Measurements from ENCODE around the gene MYL3.
"Not testable (repeated sequence)": the region's sequence is repeated elsewhere in the genome, so short reads cannot be mapped to it uniquely, and the experiment has no call there.

MYL3 gene

GRCh38 chr3:46849045-46849631 is 14.1 kb downstream of the MYL3 start:
- DNase-seq, result no peak

DNA sequence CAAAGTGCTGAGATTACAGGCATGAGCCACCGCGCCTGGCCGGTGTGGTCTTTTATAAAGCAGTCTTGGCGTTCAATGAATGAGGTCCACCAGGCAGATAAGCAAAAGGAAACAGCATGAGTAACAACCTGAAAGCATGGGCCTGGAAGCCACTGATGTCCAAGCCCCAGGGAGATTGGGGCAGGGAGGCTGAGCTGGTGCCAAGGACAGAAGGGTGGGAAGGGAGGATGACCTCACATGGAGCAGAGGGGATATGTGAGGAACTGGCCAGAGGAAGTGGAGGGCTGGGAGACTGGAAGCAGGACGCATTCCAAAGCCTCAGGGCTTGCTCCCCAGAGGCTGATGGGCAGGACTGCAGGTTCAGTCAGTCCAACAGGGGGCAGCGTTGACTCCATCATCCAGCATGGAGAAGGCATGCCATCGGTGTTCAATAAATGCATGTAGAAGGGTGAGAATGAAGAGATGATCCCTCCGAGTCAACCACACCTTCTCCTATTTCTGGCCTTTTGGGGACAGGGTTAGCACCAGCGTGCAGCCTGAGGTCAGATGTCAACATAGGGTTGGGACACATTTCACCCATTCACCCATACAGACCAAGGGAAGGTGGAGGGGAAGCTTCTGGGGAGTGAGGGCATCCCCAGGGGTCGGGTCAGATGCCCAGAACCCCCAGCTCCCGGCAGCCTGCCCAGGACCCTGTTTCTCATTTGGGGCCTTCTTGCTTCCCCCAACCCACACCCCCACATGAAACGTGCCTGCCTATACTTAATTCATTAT is 14.8 kb downstream of the MYL3 start:
- DNase-seq, result peak; percentile 40

DNA sequence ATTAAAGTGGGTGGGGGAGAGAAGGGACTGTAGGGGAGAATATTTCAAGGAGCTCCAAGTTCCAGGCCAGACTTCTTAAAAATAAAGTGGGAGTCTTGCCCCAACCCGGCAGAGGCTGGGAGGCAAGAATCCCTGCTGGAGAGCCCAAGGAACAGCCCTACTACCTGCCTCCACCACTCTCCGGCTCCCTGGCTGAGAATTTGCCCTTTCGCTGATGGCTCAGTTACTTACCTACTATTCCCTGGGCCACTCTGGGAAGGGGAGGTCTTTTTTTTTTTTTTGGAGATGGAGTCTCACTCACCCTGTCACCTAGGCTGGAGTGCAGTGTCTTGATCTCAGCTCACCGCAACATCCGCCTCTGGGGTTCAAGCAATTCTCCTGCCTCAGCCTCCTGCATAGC is 15.5 kb downstream of the MYL3 start:
- DNase-seq, result no peak

DNA sequence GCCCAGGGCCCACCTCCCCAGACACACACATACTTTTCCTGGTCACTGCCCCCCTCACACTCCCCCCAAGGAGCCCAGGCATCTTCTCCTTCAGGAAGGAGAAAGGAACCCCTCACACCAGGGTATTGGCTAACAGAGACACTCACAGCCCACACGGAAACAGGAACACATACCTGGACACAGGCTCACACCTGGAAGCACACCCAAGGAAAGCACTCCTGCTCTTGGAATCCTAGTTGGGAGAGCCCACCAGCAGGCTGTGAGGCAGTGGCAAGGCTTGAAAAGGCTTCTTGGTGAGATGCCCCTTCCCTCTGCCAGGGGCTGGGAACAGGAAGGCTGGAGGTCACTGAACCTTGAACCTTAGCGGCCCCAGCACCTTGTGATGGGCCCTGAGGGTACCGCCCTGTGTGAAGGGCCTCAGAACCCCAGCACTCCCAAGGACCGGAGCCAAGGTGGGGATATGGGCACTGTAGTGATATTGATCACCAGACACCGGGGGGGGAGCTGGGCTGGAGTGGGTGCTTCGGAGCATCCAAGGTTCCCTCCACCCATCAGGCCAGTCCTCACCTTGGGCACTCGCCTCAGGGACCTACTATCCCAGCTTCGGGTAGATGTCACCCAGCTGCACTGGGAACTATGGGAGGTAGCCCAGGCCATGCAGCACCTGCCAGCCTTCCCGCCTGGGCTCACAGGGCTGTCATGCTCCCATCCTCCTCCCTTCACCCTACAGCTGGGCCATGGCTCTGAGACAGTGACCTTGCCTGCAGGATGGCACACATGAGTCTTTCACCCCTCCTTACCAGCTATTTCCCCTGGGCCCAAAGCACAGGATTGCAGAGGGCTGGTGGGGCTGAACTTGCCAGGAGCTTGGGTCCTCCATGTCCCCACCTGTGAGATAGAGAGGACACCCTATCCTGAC is 16.4 kb downstream of the MYL3 start:
- DNase-seq, result no peak

DNA sequence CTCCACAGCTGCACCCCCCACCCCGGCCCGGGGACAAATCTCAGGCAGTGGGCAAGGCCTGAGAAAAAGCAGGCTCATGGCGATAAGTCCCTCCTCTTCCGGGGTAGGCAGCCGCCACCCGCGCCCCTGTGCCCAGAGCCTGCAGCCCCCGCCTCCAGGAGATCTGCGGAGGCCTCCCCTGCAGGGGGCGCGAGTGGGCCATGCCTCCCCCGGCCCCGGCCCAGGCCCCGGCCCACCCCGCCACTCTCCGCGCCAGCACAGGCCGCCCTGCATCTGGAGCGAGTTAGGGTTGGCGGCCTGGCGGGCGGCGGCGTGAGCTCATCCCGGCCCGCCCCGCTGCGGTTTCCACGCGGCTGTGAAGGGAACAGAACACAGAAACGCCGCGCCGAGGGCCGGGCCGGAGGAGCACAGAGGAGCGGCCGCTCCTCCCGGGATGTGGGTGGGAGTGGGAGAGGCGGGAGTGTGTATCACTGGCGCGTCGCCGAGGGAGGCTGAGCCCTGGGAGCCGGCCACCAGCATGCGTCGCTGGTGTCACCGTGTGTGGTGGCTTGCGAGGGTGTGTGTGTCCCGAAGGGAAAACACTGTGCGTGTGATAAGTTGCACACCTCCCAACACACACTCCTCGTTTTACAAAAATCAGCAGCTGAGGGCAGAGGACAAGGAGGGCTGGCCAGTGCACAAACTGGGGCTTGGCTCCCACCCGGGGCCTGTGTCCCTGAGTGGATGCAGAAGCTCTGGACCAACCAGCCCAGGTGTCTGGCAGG is 17.2 kb downstream of the MYL3 start:
- peak; percentile 77 for DNase-seq

- no peak for DNase-seq
These were observed 17.8 kb downstream of the MYL3 start for GRCh38 chr3:46845397-46845859.

DNA sequence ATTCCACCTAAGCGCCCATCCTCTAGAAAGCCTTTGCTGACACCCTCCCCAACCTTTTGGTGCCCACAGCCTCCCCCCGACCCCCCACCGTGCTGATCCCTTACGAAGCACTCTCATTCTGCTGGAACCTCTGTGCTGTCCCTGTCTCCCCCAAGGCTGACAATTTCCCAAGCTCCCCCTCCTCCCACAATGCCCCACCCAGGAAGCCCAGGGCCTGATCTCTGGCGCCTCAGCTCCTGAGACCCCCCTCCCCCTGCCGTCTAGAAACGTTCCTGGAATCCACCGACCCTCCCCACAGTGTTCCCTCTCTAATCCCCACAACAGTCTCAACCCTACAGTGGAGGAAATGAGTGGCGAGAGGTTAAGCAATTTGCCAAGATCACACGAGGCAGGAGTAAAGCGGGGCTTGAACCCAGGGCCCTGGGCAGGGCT is 18.3 kb downstream of the MYL3 start:
- DNase-seq, result no peak

GRCh38 chr3:46844397-46844796 is 18.8 kb downstream of the MYL3 start:
- no peak for DNase-seq

- no peak for DNase-seq
These were observed 19.7 kb downstream of the MYL3 start for GRCh38 chr3:46843508-46843907.

- no peak for DNase-seq
These were observed 22.8 kb downstream of the MYL3 start for GRCh38 chr3:46840491-46840890.

GRCh38 chr3:46838301-46838700 is 24.9 kb downstream of the MYL3 start:
- no peak for DNase-seq

- no peak for DNase-seq
These were observed 27.8 kb downstream of the MYL3 start for GRCh38 chr3:46835491-46835890.

GRCh38 chr3:46835054-46835453 is 28.2 kb downstream of the MYL3 start:
- no peak for DNase-seq

GRCh38 chr3:46833346-46834300 is 29.6 kb downstream of the MYL3 start:
- no peak for DNase-seq

DNA sequence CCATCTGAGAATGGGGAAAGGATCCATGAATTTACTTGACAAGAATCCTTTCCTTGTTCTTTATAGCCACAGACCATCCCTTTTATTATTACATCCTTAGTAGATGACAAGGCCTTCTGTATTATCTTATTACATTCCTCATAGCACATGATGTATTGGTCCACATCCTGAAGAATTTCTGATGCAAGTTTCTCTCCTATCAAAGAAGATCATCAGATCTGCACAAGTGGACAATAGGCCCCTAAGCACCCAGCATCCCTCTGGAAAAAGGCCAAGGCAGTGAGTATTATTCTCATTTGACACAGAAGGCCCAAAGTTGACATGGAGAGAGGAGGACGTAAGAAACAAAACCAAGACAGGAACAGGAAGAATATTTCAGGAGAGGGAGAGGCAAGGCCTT is 31.4 kb downstream of the MYL3 start:
- no peak for DNase-seq

DNA sequence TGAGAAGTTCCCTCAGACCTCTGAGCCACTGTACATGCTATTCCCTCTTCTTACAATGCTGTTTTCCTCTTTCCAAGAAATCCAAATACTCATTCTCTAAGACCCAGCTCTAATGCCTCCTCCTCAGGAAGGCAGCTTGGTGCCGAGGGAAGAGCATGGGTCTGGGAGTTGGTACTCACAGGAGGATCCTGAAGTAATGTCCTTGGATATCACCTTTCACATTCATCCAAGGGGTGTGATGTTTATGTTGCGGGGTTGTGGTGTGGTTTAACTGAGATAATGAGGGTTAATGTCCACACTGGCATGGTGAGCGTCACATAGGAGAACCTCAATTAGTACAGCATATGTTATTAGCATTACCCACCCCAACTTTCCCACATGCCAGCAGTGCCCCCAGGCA is 31.9 kb downstream of the MYL3 start:
- DNase-seq, result no peak

DNA sequence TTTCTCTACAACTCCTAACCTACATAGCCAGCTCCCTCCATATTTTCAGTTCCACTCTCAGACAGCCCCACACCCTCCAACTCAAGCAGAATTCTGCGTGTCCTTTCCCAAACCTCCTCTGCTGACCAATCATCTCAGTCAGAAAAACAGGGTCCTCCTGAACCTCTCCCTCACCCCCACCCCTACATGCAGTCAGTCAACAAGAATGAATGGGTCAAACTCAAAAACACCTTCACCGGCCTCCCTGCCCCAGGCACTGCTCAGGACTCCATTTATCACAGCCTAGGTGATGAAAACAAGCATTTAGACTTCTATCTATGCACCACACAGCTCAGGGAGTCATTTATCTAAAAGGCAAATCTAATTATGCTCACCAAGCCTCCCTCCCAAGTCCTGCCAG is 32.4 kb downstream of the MYL3 start:
- DNase-seq, result no peak

GRCh38 chr3:46829699-46830208 is 33.5 kb downstream of the MYL3 start:
- DNase-seq, result peak; percentile 44

DNA sequence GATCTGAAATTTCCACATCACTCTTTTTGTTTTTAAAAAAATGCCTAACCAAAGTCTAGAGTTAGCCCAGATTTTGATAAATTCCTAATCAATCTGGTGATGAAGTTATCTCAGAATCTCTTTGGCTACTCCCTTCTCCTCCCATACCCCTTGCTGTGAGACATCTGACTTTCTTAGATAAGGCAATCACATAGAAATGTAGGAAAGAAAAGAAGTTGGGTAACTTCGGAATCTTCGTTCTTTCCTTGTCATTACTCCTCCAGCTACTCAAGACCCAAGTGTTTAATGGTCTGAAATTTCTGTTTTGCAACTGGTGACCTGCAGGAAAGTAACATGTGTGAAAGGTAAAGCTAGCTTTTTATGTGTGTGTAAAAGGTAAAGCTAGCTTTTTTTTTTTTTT is 37.8 kb downstream of the MYL3 start:
- no peak for DNase-seq

DNA sequence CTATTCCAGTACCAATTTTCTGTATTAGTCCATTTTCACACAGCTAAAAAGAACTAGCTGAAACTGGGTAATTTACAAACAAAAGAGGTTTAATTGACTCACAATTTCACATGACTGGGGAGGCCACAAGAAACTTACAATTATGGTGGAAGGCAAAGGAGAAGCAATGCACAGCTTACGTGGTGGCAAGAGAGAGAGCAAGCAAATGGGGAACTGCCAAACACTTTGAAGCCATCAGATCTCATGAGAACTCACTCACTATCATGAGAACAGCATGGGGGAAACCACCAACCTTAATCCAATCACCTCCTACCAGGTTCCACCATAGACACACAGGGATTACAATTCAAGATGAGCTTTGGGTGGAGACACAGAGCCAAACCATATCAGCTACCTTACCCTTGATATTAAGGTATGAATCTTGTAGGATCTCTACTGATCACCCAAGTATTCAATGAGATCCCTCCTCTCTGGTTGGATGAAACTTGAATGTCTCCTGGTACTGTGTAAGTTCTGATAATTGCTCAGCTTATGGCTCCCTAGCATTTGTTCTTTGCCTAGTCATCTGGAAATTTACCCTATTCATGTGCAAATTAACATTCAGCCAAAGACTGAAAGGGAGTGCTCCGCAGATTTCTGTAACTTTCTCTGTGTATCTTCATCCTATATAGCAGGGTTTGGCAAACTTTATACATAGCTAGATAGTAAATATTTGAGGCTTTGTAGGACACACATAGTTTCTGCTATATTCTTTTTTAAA is 38.9 kb downstream of the MYL3 start:
- no peak for DNase-seq

GRCh38 chr3:46823314-46823713 is 39.9 kb downstream of the MYL3 start:
- not testable (repeated sequence) for DNase-seq

Data from stimulated activated CD4-positive, alpha-beta T cell treated with anti-CD3 and anti-CD28 coated beads, Interleukin-4, amount 100 ng/mL, for 1 hour (primary cell).